HUES6 (cell line): ENCODE data around the gene ARHGAP23.
A peak's percentile ranks its signal among the peaks of the same experiment; 100 is the strongest.

Experiments used
- H3K27ac ChIP-seq: 2 replicates; pipeline ENCODE4 v1.7.0; 2013; ENCODE audit warnings: low read depth, mild to moderate bottlenecking, low read length, inconsistent platforms
- H3K27me3 ChIP-seq: 2 replicates; pipeline ENCODE4 v1.6.1; 2013; ENCODE audit warnings: low read length; ENCODE audit not compliant: control insufficient read depth, insufficient read depth
- H3K36me3 ChIP-seq: 2 replicates; pipeline ENCODE4 v1.6.1; 2013; ENCODE audit warnings: low read length; ENCODE audit not compliant: control insufficient read depth, insufficient read depth
- H3K4me1 ChIP-seq: 2 replicates; pipeline ENCODE4 v1.6.1; 2013; ENCODE audit warnings: low read length; ENCODE audit not compliant: control insufficient read depth, insufficient read depth
- H3K4me3 ChIP-seq: 2 replicates; pipeline ENCODE4 v1.5.1; 2013; ENCODE audit warnings: low read depth, low read length
- H3K9ac ChIP-seq: one replicate; pipeline ENCODE4 v1.6.1; 2013; ENCODE audit warnings: mild to moderate bottlenecking, low read length
- H3K9me3 ChIP-seq: 2 replicates; pipeline ENCODE4 v1.6.1; 2013; ENCODE audit warnings: low read depth, low read length; ENCODE audit not compliant: control insufficient read depth, insufficient read depth

The ARHGAP23 gene

DNA sequence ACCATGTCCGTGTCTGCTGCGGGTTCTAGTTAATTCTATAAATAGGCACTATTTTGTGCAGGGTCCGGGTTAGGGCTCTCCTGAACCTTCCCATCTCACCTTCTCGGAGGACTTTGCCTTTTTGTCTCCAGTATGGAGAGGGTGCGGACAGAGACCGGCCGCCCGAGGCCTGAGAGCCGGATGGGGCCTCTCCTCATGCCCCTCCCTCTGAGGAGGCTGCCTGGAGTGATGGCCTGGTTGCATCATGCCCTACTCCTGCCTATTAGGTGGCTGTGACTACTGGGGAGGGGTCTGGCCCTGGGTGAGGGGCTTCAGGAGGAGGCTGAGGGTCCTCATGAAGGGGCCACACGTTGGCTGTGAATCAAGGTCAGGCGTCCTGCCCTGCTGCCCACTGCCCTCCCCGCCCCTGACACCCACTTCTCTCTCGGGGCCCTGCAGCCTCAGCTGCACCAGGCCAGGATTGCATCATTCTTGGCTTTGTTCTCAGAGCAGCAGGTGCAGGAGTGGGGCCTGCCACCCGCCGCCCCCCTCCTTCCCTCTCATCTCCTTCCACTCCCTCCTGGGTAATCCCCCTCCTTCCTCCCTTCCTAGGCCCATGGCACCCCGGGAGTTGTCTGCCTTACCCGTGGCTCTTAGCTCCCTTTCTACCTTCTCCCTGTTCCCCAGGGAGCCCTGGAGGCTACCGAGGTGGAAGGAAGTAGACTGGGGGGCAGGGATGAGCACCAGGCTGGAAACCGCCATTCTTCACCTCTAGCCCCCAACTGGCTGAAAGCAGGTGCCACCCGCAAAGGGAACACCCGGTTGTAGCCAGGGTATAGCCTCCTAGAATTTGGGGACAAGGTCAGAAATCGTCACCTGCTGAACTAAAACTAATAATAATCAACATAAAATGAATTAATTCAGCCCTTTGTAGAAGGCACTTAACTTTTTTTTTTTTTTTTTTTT lies 12.7 kb upstream of the ARHGAP23 start:
- Histone ChIP-seq H3K27ac (peak overlapping the region; percentile 95), H3K4me1 (peaks cover 49% of the 10 kb centered on the region), H3K27me3 (peaks cover 26% of the 10 kb centered on the region), H3K4me3 (peak overlapping the region; percentile 50), H3K36me3 (no peaks in the 10 kb centered on the region), H3K9ac (peak overlapping the region; percentile 95), H3K9me3 (no peaks in the 10 kb centered on the region)

GRCh38 chr17:38416840-38417209 lies 11.4 kb upstream of the ARHGAP23 start:
- no peaks in the 10 kb centered on the region for H3K36me3 ChIP-seq
- peaks cover 60% of the 10 kb centered on the region for H3K4me1 ChIP-seq
- peaks cover 39% of the 10 kb centered on the region for H3K27me3 ChIP-seq
- H3K4me3 ChIP-seq: no peak overlapping the region
- no peak overlapping the region for H3K9ac ChIP-seq
- no peaks in the 10 kb centered on the region for H3K9me3 ChIP-seq
- no peak overlapping the region for H3K27ac ChIP-seq

GRCh38 chr17:38417210-38417951 lies 10.9 kb upstream of the ARHGAP23 start:
- H3K27ac ChIP-seq: no peak overlapping the region
- no peaks in the 10 kb centered on the region for H3K36me3 ChIP-seq
- no peak overlapping the region for H3K9ac ChIP-seq
- H3K4me3 ChIP-seq: no peak overlapping the region
- H3K27me3 ChIP-seq: peaks cover 43% of the 10 kb centered on the region
- no peaks in the 10 kb centered on the region for H3K9me3 ChIP-seq
- peaks cover 66% of the 10 kb centered on the region for H3K4me1 ChIP-seq

- Histone ChIP-seq H3K36me3 (no peaks in the 10 kb centered on the region), H3K4me3 (peak overlapping the region; percentile 71; the same call in 1 of the 2 replicates), H3K27me3 (peaks cover 43% of the 10 kb centered on the region), H3K9me3 (no peaks in the 10 kb centered on the region), H3K4me1 (peaks cover 66% of the 10 kb centered on the region), H3K9ac (no peak overlapping the region), H3K27ac (no peak overlapping the region)
Observed at GRCh38 chr17:38418062-38418692, 10.1 kb upstream of the ARHGAP23 start.

DNA sequence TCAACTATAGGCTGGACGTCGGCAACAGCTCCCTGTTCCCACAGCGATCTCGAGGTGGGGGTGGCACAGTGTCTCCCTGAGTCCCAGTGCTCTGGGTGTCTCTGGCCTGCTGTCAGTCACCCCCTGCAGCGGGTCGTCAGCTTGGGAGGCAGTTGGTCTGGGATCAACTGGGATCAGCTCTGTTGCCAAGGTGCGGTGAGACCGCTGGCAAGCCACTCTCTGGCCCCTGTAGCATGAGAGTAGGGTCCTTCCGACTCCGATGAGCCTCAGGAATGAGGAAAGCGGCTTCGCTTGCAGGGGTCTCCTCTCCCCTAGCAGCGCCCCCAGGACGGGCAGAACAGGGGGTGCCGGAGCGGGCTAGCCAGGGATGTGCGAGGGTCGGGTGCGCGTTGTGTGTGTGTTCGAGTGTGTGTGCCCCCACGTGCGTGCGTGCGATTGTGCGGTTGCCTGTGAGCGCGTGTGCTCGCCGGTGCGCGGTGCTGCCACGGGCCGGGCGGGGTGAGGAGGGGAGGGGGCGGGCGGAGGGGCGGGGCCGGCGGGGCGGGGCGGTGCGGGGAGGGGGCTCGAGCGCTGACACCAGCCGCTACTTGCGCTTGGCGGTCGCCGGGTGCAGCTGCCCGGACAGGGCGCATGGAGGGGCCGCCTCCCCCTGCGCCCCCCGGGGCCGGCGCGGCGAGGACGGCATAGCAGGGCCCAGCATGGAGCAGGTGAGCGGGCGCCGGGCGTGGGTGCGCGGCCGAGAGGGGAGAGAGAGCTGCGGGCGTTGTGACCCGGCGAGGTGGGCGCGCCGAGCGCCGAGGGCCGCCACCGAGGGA lies 9.4 kb upstream of the ARHGAP23 start:
- Histone ChIP-seq H3K27ac (no peak overlapping the region), H3K4me1 (peaks cover 67% of the 10 kb centered on the region), H3K4me3 (peak overlapping the region; percentile 71), H3K9ac (no peak overlapping the region), H3K36me3 (no peaks in the 10 kb centered on the region), H3K27me3 (peaks cover 43% of the 10 kb centered on the region), H3K9me3 (no peaks in the 10 kb centered on the region)

- Histone ChIP-seq H3K4me1 (peaks cover 74% of the 10 kb centered on the region), H3K4me3 (peak overlapping the region; percentile 71), H3K27ac (no peak overlapping the region), H3K27me3 (peaks cover 43% of the 10 kb centered on the region), H3K36me3 (no peaks in the 10 kb centered on the region), H3K9ac (no peak overlapping the region), H3K9me3 (no peaks in the 10 kb centered on the region)
Observed at GRCh38 chr17:38419508-38419981, 8.7 kb upstream of the ARHGAP23 start.

GRCh38 chr17:38420518-38420917 lies 7.7 kb upstream of the ARHGAP23 start:
- H3K36me3 ChIP-seq: no peaks in the 10 kb centered on the region
- peaks cover 43% of the 10 kb centered on the region for H3K27me3 ChIP-seq
- H3K9ac ChIP-seq: no peak overlapping the region
- peaks cover 76% of the 10 kb centered on the region for H3K4me1 ChIP-seq
- no peaks in the 10 kb centered on the region for H3K9me3 ChIP-seq
- H3K4me3 ChIP-seq: no peak overlapping the region
- no peak overlapping the region for H3K27ac ChIP-seq

GRCh38 chr17:38421171-38421841 lies 7.0 kb upstream of the ARHGAP23 start:
- no peak overlapping the region for H3K27ac ChIP-seq
- H3K9ac ChIP-seq: peak overlapping the region; percentile 10
- peaks cover 75% of the 10 kb centered on the region for H3K4me1 ChIP-seq

GRCh38 chr17:38421871-38422827 lies 6.1 kb upstream of the ARHGAP23 start:
- H3K4me3 ChIP-seq: no peak overlapping the region
- H3K27me3 ChIP-seq: peaks cover 43% of the 10 kb centered on the region
- H3K9me3 ChIP-seq: no peaks in the 10 kb centered on the region
- no peaks in the 10 kb centered on the region for H3K36me3 ChIP-seq
- peaks cover 71% of the 10 kb centered on the region for H3K4me1 ChIP-seq
- no peak overlapping the region for H3K27ac ChIP-seq
- H3K9ac ChIP-seq: peak overlapping the region; percentile 10

More at GRCh38 chr17:38421171-38421841, 7.0 kb upstream of the ARHGAP23 start:
- Histone ChIP-seq H3K36me3 (no peaks in the 10 kb centered on the region), H3K9me3 (no peaks in the 10 kb centered on the region), H3K27me3 (peaks cover 43% of the 10 kb centered on the region), H3K4me3 (no peak overlapping the region; the same call in 1 of the 2 replicates)
